ENCODE results near the gene SLC5A5. TPM values are rescaled to one million over a fixed set of nuclear protein-coding genes. Genes with fewer than 3 reads are reported as not detected.

Gene SLC5A5
- total RNA-seq, 1 experiment from 2014 or later = 1.8 TPM

- Mint-ChIP-seq H3K27ac (peak overlapping the region in 1 of 3 experiments; percentile 45; a peak in 1 of 7 replicates), H3K4me1 (no peaks in the 10 kb centered on the region), H3K36me3 (ENCODE audit: insufficient read depth in 1 of 3, low read depth in 3 of 3) (no peaks in the 10 kb centered on the region), H3K9me3 (no peaks in the 10 kb centered on the region), H3K4me3 (no peak overlapping the region), H3K27me3 (ENCODE audit: low read depth) (peaks cover 2% of the 10 kb centered on the region; the same call in 1 of the 2 replicates)
- no peaks in the 10 kb centered on the region for H4K20me1 ChIP-seq (ENCODE audit: control insufficient read depth, insufficient read depth, insufficient read length)
- no peak overlapping the region for H2AFZ ChIP-seq (ENCODE audit: low read length)
- H4K91ac ChIP-seq (ENCODE audit: insufficient read length, low read depth, low read length) = no peak overlapping the region
- no peak overlapping the region for H3K56ac ChIP-seq (ENCODE audit: insufficient read length, low read depth, low read length)
- TF ChIP-seq CTCF (conservative IDR thresholded peaks at IDR 0.05) = no peak
- no peak for DNase-seq
- H2AK5ac ChIP-seq (ENCODE audit: insufficient read length, low read length) = no peak overlapping the region
- H3K14ac ChIP-seq (ENCODE audit: insufficient read depth, low read length) = no peak overlapping the region; the same call in 1 of the 2 replicates
- H3K79me1 ChIP-seq (ENCODE audit: insufficient read depth, low read depth, low read length, poor library complexity, severe bottlenecking) = no peaks in the 10 kb centered on the region
- no peak overlapping the region for H2BK20ac ChIP-seq (ENCODE audit: low read depth, low read length, poor library complexity, severe bottlenecking)
- no peak overlapping the region for H2BK120ac ChIP-seq (ENCODE audit: low read depth, low read length, poor library complexity, severe bottlenecking)
- no peak overlapping the region for H3K27ac ChIP-seq (ENCODE audit: insufficient read length, low read depth, low read length)
- no peak overlapping the region for H2BK12ac ChIP-seq (ENCODE audit: insufficient read length, low read depth, low read length)
- no peak overlapping the region for H3K4ac ChIP-seq (ENCODE audit: low read depth, low read length)
- H3K18ac ChIP-seq (ENCODE audit: insufficient read length, low read depth, low read length) = no peak overlapping the region
- WGBS (ENCODE audit: extremely low coverage, insufficient read length, low lambda C conversion rate) = no CpG with 5 or more reads among the region's 7 CpGs
- no peak overlapping the region for H2BK5ac ChIP-seq (ENCODE audit: insufficient read length, low read length)
- no peak overlapping the region for H3K4me2 ChIP-seq (ENCODE audit: insufficient read depth, insufficient read length, low read length)
- H3K9me3 ChIP-seq (ENCODE audit: control insufficient read depth, low read depth, low read length) = no peaks in the 10 kb centered on the region
- no peaks in the 10 kb centered on the region for H3K23me2 ChIP-seq (ENCODE audit: insufficient read length, low read depth, low read length, poor library complexity, severe bottlenecking)
- H4K8ac ChIP-seq (replicated peaks; ENCODE audit: insufficient read length, low read depth, low read length) = no peak overlapping the region
- no peak overlapping the region for H4K5ac ChIP-seq (ENCODE audit: insufficient read length, low read depth, low read length)
- no peaks in the 10 kb centered on the region for H3K27me3 ChIP-seq (ENCODE audit: insufficient read depth, low read length)
- H3K9ac ChIP-seq (ENCODE audit: extremely low read depth, insufficient read length, low read length) = no peak overlapping the region
- H3K4me1 ChIP-seq (ENCODE audit: insufficient read depth, low read length) = no peaks in the 10 kb centered on the region
- H3K79me2 ChIP-seq (ENCODE audit: insufficient read depth, low read length) = no peaks in the 10 kb centered on the region
- no peak overlapping the region for H3K23ac ChIP-seq (ENCODE audit: insufficient read length, low read depth, low read length)
- H3T11ph ChIP-seq (ENCODE audit: low read length) = no peak overlapping the region
- H2BK15ac ChIP-seq (ENCODE audit: low read depth, low read length) = no peak overlapping the region
These were observed 10.0 kb downstream of the SLC5A5 start for GRCh38 chr19:17881701-17882100.

Measured in H9 (cell line).